Astrocyte (in vitro differentiated cells and primary cell): ENCODE results near the gene TEDDM1.

ENCODE experiments used
- CTCF ChIP-seq: IDR thresholded peaks from 2 replicates; pipeline ENCODE4 v1.5.1; 2011; ENCODE audit warnings: low read depth, mild to moderate bottlenecking, inconsistent platforms, low read length, moderate library complexity; ENCODE audit not compliant: insufficient read depth
- EZH2 ChIP-seq: IDR thresholded peaks from 2 replicates; pipeline ENCODE4 v1.6.1; 2012; ENCODE audit warnings: mild to moderate bottlenecking, low read length, inconsistent platforms; ENCODE audit not compliant: insufficient read depth

DNA sequence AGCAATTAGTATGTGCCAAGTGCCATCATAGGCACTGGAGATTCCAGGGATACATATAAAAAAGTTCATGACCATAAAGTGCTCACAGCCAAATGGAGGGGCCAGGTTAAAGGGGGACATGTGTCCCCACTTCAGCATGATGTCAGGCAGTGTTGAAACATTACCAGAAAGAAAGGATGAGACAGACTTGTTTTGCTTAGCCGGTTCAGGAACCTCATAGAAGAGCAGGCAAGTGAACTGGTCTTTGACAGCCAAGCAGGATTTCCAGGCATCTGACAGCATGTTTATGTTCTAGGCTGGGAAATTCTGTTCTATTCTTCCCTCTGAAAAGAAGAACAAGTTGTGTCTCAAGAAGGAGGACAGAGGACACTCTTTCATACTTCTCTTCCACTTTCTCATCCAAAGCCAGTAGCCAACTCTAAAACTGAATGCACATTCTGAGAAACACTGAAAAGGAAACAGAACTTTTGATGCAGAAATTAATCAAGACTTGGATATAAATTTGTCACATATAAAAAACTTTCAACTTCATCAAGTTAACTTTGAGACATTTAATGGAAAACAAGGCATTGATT, 48.6 kb downstream of the TEDDM1 start:
- TF ChIP-seq CTCF (no peak), EZH2 (no peak)
